Measurements from ENCODE around the gene IFNA4.

IFNA4 gene

DNA sequence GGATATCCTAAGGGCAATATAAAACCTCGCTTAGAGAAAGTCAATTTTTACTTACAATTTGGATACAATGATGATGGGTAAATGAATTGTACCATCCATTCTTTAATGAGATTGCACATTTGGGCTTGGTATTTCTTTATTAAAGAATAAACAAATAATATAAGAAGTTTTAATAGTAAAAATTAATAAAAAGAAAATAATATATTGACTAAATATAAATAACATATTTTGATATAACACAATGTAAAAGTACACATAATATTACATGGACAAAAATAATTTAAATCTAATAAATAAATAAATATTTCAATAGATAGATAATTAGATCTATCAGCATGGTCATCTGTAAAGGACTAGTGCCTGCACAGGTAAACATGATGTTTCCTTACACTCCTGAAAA, 21.9 kb downstream of the IFNA4 start:
- no peak for DNase-seq (ENCODE audit: low read depth)

DNA sequence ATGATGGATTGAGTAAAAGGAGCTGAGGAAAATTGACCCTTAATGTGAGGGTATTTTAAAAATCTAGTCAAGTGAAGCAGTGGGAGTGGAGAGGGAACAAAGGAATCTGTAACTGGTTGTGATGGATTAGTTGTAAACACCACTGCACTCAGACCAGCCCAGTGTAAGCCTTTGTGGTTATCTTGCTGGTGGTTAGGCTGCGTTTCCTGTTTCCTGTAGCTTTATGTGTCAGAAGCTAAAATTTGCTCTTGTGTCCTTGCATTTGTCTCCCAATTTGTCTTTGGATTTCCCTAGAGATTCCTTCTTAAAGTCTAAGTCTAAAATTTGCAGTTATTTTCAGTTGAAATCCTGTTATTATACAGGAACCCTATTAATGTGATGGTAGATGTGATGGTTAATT, 27.2 kb downstream of the IFNA4 start:
- no peak for DNase-seq (ENCODE audit: low read depth)

DNA sequence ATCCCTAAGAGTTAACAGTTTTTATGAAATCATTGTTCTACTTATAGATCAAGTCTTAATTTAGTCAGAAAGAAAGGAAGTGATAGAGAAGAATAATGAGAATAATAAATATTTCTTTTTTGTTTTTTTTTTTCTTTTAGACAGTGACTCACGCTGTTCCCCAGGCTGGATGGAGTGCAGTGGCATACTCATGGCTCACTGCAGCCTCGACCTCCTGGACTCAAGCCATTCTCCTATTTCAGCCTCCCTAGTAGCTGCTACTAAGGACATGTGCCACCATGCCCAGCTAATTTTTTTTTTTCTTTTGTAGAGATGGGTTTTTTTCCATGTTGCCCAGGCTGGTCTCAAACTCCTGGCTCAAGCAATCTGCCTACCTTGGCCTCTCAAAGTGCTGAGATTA, 31.9 kb downstream of the IFNA4 start:
- no peak for DNase-seq (ENCODE audit: low read depth)

DNA sequence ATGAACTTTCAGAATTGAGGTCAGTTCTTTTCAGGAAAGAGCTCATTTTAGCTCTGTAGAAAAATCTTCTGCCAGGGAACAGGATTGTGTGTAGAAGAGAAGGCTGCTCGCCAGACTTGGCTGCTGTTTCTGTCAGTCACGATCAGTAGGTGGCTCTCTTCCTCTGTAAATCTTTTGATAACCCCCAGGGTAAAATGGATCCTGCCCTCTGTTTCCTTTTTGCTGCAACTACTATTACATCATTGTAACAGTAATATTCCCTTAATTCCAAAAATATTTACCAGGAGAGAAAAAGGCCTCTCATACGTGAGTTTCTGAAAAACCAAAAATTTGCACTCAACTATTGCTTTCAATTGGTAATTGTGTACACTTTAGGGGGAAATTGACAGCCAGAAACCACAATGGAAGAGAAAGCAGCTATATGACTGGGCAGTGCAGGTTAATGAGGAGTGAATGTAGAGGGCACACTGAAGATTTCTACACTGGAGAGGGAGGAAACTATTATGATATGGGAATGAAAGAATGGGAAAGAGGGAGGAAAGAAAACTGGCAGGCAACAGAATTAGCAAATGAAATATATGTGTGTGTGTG, 33.3 kb downstream of the IFNA4 start:
- no peak for DNase-seq (ENCODE audit: low read depth)

DNA sequence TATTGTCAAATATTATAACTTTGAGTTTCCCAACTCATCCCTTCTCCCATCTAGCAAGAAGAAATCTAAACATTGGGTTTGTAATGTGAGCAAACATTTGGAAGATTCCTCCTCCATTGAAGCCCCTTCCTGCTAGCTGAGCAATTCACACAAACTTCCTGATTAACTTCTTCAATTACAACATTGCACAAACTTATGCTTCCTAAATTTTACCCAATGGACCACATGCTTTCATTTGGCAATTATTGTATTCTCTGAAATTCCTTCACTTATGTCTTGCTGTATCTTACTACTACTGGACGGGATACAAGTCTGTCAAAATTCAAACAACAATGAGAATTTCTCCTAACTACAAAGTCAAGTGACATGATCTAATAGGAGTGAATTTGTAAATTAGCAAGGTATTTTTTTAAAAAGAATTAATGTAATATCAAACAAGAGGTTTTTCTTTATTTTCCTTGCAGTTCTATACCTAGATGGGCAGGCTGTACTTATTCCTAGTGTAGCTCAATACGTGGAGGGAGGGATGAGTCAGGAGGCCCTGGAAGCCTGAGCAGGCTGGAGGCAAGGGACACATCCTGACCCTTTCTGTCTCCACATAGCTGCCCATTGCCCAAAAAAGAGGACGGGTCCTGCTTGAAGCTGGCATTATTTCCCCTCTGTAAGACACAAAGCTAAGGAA, 33.9 kb downstream of the IFNA4 start:
- DNase-seq (ENCODE audit: low read depth) = no peak

DNA sequence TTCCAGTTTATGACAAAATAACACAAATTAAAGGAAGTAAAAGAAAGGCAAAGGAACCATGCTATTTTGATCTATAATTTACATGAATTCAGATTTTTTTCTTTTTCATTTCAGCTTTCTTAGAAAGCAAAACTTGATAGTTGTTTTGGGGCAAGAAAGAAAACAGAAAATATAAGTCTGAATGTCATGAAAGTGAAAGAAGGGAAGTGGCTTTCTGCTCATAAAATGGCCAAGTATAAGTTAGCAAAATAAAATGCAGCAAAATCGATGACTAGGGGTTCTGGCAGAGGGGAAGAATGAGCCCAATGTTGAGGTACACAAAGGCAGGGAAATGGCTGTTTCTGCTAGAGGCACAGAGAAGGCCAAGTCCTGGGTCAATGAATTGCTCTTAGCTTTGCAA, 42.8 kb downstream of the IFNA4 start:
- no peak for DNase-seq (ENCODE audit: low read depth)

DNA sequence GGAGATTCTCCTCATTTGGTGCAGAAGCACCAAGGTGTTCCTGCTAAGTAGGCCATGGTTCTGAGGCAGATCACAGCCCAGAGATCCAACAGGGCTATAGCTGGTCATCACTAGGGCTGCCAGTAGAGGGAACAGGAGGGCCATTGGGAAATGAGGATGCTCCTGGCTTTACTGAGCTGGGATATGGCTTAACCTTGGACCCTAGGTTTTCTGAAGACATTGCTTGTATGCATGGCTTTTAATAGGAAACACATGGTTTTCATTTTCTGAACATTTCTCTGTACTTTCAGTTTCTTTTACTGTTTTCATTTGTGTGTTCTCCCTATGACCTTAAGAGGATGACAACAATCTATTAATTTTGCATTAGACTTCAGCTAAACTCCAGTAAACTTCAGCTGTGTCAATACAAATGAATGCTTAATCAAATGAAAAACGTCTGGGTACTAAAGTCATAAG, 45.9 kb downstream of the IFNA4 start, which contains the start of gene IFNW1:
TSS of gene IFNW1 (minus strand) at position 406 of the 456 bp plus-strand sequence. CDS start at position 144, 262 bp downstream.
- DNase-seq (ENCODE audit: low read depth) = no peak

DNA sequence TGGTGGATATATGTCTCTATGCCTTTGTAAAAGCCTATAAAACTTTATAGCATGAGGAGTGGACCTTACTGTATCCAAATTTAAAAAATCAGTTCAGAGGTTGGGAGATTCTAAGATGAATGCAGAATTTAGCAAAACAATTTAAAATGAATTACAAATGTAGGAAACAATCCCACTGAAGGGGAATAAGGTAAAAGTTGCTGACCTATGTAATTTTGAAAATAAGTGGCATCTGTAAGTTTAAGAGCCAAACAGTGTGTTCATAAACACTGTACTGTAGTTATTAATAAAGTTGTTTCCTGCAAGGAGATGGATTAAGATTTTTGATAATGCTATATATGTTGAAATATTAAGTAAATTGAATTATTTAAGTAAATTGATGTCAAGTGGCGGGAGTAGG, 50.4 kb downstream of the IFNA4 start:
- no peak for DNase-seq (ENCODE audit: low read depth)
